Mesothelial cell of epicardium (in vitro differentiated cells): ENCODE data around the gene RRM1. TPM values are rescaled to one million over a fixed set of nuclear protein-coding genes. Genes with fewer than 3 reads are reported as not detected.

ENCODE experiments used
- DNase-seq, 2 experiments: peaks; one replicate each; pipeline ENCODE4 v3.0.0; 2021; ENCODE audit warnings: low spot score in 2 of 2; ENCODE audit not compliant: unreplicated experiment in 2 of 2
- H3K27ac Mint-ChIP-seq: 2 replicates; pipeline ENCODE4 v1.8.0; 2021; ENCODE audit warnings: mixed read lengths
- H3K27me3 Mint-ChIP-seq: 2 replicates; pipeline ENCODE4 v1.8.0; 2021; ENCODE audit warnings: low read depth, mixed read lengths
- H3K36me3 Mint-ChIP-seq: 2 replicates; pipeline ENCODE4 v1.8.0; 2021; ENCODE audit warnings: mixed read lengths
- H3K4me1 Mint-ChIP-seq: 2 replicates; pipeline ENCODE4 v1.8.0; 2021; ENCODE audit warnings: mixed read lengths
- H3K4me3 Mint-ChIP-seq: 2 replicates; pipeline ENCODE4 v1.8.0; 2021; ENCODE audit warnings: mild to moderate bottlenecking, moderate library complexity, mixed read lengths
- H3K9me3 Mint-ChIP-seq: 2 replicates; pipeline ENCODE4 v1.8.0; 2021; ENCODE audit warnings: mixed read lengths
- total RNA-seq: library from RNA; stranded (reverse); gene quantifications from 3 replicates; pipeline ENCODE4 v1.2.1, GENCODE V29; 2021
- TF ChIP-seq, protein P1 (sequence below): fragments of 200-600 bp; sonication (generic); IDR thresholded peaks from one replicate; pipeline ENCODE4 v1.5.0; 2021; ENCODE audit warnings: antibody characterized with exemption; ENCODE audit not compliant: unreplicated experiment

RRM1 gene
- total RNA-seq, 1 donor from 2014 or later = 58.6 TPM

DNA sequence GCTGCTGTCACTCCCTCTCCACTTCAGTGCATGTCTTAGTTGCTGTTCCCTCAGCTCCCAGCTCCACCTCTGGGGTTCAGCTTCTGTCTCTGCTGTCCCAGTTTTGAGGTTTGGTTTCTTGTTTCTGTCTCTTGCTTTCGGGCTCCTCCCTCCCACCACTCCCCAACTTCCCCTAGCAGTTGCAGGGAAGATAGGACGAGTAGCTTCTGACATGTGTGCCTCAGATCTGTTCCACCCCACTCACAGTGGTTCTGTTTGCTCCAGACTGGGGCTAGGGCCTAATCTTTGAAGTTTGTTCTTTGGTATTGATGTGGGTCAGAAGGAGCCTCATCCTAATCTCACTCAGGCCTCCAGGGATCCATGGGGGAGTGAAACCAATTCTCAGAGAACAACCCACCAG is 2.6 kb upstream of the RRM1 start:
- TF ChIP-seq, protein P1, sequence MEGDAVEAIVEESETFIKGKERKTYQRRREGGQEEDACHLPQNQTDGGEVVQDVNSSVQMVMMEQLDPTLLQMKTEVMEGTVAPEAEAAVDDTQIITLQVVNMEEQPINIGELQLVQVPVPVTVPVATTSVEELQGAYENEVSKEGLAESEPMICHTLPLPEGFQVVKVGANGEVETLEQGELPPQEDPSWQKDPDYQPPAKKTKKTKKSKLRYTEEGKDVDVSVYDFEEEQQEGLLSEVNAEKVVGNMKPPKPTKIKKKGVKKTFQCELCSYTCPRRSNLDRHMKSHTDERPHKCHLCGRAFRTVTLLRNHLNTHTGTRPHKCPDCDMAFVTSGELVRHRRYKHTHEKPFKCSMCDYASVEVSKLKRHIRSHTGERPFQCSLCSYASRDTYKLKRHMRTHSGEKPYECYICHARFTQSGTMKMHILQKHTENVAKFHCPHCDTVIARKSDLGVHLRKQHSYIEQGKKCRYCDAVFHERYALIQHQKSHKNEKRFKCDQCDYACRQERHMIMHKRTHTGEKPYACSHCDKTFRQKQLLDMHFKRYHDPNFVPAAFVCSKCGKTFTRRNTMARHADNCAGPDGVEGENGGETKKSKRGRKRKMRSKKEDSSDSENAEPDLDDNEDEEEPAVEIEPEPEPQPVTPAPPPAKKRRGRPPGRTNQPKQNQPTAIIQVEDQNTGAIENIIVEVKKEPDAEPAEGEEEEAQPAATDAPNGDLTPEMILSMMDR = no peak
- H3K9me3 Mint-ChIP-seq = no peaks in the 10 kb centered on the region
- peaks cover 16% of the 10 kb centered on the region for H3K4me1 Mint-ChIP-seq
- DNase-seq = no peak
- no peak overlapping the region for H3K27ac Mint-ChIP-seq
- no peaks in the 10 kb centered on the region for H3K27me3 Mint-ChIP-seq
- H3K36me3 Mint-ChIP-seq = peaks cover under 1% of the 10 kb centered on the region
- H3K4me3 Mint-ChIP-seq = no peak overlapping the region

DNA sequence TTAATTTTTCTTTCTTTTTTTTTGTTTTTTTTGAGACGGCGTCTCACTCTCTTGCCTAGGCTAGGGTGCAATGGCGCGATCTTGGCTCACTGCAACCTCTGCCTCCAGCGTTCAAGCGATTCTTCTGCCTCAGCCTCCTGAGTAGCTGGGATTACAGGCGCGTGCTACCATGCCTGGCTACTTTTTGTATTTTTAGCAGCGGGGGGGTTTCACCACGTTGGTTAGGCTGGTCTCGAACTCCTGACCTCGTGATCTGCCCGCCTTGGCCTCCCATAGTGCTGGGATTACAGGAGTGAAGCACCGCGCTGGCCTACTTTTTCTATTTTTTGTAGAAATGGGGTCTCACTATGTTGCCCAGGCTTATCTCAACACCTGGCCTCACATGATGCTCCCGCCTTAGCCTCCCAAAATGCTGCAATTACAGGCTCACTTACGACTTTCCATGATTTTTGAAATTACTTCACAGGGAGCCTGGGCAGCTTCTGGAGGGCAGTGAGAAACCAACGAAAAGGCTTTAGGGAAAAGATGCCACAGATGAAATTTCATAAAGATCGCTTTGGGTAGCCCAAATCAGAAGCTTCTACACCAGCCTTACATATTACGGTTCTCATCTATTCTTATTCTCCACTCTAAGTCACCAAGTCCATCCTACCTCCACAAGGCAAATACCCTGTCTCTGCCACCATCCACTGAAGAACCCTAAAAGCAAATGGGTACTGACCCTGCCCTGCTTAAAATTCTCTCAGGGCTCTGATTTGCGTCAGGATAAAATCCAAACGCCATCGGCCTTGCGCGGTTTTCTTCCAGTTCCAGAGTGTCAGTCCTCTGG is 866 bp upstream of the RRM1 start:
- Mint-ChIP-seq H3K9me3 (no peaks in the 10 kb centered on the region), H3K4me1 (peaks cover 18% of the 10 kb centered on the region), H3K36me3 (no peaks in the 10 kb centered on the region), H3K27me3 (no peaks in the 10 kb centered on the region), H3K27ac (peak overlapping the region; percentile 99), H3K4me3 (peak overlapping the region; percentile 98)
- DNase-seq = no peak
- TF ChIP-seq, protein P1 = no peak

DNA sequence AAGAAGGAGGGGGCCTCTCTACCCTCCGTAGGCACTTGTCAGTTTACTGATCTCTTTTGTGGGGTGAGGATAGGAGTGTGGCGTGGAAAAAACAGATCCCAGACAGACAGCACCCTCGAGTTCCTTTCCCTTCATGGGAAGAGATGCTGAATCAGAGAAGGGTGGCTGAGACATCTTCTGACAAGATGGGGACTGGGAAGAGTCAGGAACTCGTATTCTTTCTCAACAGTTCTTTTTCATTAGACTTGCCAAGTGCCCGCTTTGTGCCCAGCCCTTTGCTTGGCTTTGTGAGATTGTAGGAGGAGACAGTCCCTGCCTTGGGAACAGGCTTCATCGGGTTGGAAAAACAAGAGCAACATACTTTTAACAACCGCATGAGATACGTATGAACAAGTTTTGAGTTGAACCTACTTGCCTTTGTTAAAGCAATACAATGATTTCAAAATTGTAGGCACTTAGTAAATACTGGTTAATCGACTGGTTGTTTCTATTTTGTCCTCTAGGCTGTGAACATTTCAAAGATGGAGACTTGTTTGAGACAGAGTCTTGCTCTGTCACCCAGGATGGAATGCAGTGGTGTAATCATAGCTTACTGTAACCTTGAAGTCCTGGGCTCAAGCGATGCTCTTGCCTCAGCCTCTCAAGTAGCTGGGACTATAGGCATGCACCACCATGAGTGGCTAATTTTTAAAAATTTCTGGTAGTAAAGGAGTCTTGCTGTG is 1.1 kb downstream of the RRM1 start:
- H3K4me1 Mint-ChIP-seq = peaks cover 22% of the 10 kb centered on the region
- H3K36me3 Mint-ChIP-seq = no peaks in the 10 kb centered on the region
- H3K9me3 Mint-ChIP-seq = no peaks in the 10 kb centered on the region
- TF ChIP-seq, protein P1 = no peak
- peak overlapping the region; percentile 98 for H3K4me3 Mint-ChIP-seq
- no peak for DNase-seq
- no peaks in the 10 kb centered on the region for H3K27me3 Mint-ChIP-seq
- H3K27ac Mint-ChIP-seq = peak overlapping the region; percentile 99

DNA sequence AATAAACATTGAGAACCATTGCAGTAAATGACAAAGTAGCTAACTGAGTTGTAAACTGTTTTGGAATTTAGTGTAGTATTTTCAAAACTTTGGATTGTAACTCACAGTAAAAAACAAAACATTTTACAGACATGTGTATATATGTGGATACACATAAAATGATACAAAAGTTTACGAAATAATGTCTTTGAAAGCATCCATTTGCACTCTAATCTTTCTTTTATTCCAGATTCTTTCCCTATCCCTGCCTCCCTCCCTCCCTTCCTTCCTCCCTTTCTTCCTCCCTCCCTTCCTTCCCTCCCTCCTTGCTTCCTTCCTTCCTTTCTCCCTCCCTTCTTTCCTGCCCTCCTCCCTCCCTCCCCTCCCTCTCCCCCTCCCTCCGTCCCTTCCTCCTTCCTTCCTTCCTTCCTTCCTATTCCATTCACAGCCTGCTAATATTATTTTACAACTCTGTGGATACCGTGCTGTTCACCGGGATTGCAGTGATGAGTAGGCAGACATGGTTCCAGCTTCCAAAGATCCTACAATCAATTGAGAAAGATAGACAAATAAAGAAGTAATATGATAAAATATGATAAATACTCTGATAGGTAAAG is 3.5 kb downstream of the RRM1 start:
- no peak overlapping the region for H3K27ac Mint-ChIP-seq
- H3K4me3 Mint-ChIP-seq = no peak overlapping the region
- DNase-seq = no peak
- H3K27me3 Mint-ChIP-seq = no peaks in the 10 kb centered on the region
- H3K36me3 Mint-ChIP-seq = peaks cover 9% of the 10 kb centered on the region
- no peaks in the 10 kb centered on the region for H3K9me3 Mint-ChIP-seq
- H3K4me1 Mint-ChIP-seq = peaks cover 22% of the 10 kb centered on the region
- TF ChIP-seq, protein P1 = no peak

DNA sequence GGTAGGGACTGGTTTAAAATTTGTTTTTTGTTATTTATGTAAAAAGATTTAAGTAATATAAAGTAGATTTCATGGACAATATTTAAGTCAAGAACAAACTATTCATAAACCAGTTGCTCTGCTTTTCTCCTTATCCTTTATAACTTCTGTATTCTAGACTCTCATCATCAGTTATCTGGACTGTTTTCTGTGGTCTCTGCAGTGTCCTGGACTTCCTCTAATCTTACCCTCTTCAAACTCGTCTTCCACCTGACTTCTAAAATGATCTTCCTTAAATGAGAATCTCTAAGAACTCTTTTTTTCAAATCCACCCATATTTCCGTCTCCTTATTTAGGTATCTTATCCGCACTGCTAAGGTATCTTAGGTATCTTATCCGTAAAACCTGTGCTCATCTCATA is 8.1 kb downstream of the RRM1 start:
- Mint-ChIP-seq H3K27ac (no peak overlapping the region), H3K4me1 (peaks cover 4% of the 10 kb centered on the region), H3K9me3 (no peaks in the 10 kb centered on the region), H3K36me3 (peaks cover 22% of the 10 kb centered on the region), H3K4me3 (no peak overlapping the region), H3K27me3 (no peaks in the 10 kb centered on the region)
- DNase-seq = no peak
- TF ChIP-seq, protein P1 = no peak
